HG02970 (cell line): ENCODE results near the gene MYO1C.
"Not testable (repeated sequence)": the region's sequence is repeated elsewhere in the genome, so short reads cannot be mapped to it uniquely, and the experiment has no call there.

Source experiments
- ATAC-seq: cut with Tn5 transposase; IDR thresholded peaks from one replicate; pipeline ENCODE4 v1.9.1; 2021; ENCODE audit warnings: mild to moderate bottlenecking, moderate library complexity, moderate number of reproducible peaks; ENCODE audit not compliant: unreplicated experiment, low FRiP score

MYO1C gene

GRCh38 chr17:1470071-1470754 is 22.3 kb downstream of the MYO1C start:
- ATAC-seq = no peak

GRCh38 chr17:1469231-1469852 is 23.1 kb downstream of the MYO1C start:
- ATAC-seq = no peak

DNA sequence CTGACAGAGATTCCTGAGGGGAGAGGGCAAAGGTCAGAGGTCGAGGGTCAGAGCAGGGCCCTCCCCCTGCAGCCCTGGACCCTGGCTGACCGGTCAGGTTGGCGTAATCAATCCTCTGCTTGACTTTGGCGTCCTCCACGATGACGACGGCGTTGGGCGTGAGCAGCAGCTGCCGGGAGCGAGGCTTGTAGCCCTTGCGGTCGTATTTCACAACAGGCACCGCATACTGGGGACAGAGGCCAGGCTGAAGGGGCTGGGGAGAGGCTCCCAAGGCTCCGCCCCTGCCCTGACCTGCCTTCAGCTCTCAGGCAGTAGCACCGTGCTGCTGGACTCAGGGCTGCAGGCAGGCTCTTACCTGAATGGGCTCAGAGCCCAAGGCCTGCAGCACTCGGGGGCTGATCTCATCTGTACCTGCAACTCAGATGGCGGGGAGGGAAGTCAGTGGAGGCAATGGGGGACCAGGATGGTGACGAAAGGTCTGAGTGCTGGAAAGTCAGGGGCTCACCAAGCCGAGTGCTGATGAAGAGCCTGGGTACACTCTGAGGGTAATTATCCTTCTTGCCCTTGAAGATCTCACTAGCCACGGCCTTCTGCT is 24.5 kb downstream of the MYO1C start:
- ATAC-seq = no peak

DNA sequence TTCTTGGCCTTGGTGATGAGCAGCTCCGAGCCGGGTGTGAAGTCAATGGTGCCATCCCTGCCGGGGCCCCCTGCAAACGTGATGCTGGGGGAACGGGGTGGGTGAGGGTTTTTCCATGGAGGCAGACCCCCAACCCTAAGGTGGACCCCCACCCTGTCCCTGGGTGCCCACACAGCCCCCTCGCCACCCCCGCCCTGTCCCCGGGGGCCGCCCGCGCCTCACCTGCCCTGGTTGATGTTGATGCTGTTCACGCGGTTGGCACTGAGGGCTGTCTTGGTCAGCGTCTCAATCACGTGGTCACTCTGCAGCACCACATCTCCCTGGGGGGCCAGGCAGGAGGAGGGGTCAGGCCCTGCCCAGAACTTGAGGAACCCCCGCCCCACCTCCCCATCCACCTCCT is 25.2 kb downstream of the MYO1C start:
- no peak for ATAC-seq

DNA sequence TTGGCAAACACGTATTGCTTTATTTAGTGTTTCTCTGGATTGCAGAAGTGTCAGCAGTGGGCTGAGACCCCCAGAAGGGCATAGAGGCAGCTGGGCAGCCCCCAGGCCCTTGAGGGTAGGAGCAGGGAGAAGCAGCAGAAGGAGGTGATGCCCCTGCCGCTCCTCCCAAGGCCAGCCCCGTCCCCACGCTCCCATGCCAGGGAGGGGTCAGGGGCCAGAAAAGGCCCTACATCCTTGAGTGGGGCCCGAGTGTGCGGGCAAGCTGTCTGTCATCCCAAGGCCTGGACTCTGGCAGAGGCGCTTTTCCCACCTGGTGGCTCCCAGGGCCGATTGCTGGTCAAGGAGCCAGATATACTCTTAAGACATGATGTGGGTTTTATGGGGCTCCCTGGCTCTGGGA is 28.3 kb downstream of the MYO1C start:
- no peak for ATAC-seq

- no peak for ATAC-seq
Measured at GRCh38 chr17:1462164-1463112, 30.0 kb downstream of the MYO1C start.

- ATAC-seq = no peak
Measured at GRCh38 chr17:1461198-1461944, 31.1 kb downstream of the MYO1C start.

GRCh38 chr17:1460233-1460632 is 32.3 kb downstream of the MYO1C start:
- no peak for ATAC-seq

GRCh38 chr17:1455797-1456599 is 36.5 kb downstream of the MYO1C start, which contains the start of gene CRK:
Gene CRK, minus strand, starts transcription at chr17:1456232. Its CDS starts 115 bp downstream, at chr17:1456117.
- peak; percentile 91 for ATAC-seq

- ATAC-seq = peak; percentile 28
Measured at GRCh38 chr17:1455291-1455796, 37.1 kb downstream of the MYO1C start.

GRCh38 chr17:1454541-1454940 is 37.9 kb downstream of the MYO1C start:
- no peak for ATAC-seq

DNA sequence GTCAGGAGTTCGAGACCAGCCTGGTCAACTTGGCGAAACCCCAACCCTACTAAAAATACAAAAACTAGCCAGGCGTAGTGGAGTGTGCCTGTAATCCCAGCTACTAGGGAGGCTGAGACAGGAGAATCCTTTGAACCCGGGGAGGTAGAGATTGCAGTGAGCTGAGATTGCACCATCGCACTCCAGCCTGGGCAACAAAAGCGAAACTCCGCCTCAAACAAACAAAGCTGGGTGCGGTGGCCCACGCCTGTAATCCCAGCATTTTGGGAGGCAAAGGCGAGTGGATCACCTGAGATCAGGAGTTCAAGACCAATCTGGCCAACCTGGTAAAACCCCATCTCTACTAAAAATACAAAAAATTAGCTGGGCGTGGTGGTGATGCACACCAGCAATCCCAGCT is 38.8 kb downstream of the MYO1C start:
- not testable (repeated sequence) for ATAC-seq

DNA sequence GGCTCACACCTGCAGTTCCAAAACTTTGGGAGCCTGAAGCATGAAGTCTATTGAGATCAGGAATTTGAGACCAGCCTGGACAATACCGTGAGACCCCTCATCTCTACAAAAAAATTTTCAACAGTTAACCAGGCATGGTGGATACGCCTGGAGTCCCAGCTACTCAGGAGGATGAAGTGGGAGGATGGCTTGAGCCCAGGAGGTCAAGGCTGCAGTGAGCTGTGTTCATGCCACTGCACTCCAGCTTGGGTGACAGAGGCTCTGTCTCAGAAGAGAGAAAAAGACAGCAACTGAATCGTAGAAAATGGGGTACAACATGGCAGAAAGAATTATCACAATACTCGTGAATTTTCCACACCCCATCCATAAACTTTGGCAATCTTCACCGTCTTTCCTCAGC is 39.6 kb downstream of the MYO1C start:
- ATAC-seq = no peak

DNA sequence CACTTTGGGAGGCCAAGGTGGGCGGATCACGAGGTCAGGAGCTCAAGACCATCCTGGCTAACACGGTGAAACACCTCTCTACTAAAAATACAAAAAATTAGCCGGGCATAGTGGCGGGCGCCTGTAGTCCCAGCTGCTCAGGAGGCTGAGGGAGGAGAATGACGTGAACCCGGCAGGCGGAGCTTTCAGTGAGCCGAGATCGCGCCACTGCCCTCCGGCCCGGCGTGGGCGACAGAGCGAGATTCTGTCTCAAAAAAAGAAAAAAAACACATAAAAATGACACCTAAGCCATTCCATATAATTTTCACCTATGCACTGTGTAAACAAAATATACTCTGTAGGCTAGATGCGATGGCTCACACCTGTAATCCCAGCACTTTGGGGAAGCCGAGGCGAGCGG is 42.2 kb downstream of the MYO1C start:
- not testable (repeated sequence) for ATAC-seq

GRCh38 chr17:1449412-1449967 is 43.0 kb downstream of the MYO1C start:
- no peak for ATAC-seq

DNA sequence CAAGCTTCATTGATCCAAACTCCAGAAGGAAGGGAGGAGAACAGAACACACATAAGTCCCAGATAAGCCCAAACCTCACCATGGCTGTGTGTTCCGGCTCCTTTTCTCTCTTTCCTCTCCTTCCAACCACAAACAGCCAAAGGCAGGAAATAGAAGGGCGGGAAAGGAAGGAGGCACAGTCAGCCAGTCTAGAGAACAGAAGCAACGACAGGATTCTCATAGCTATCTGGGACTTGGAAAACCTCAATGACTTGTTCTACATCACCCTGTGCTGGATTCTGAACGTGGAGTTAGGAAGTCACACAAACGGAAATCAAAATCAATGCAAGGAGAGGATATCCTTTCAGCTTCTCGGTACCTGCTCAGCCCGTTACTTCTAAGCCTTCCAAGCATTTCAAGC is 45.4 kb downstream of the MYO1C start:
- no peak for ATAC-seq

- no peak for ATAC-seq
Measured at GRCh38 chr17:1446201-1446600, 46.3 kb downstream of the MYO1C start.

GRCh38 chr17:1445695-1446094 is 46.8 kb downstream of the MYO1C start:
- ATAC-seq = not testable (repeated sequence)

- not testable (repeated sequence) for ATAC-seq
Measured at GRCh38 chr17:1442721-1443120, 49.8 kb downstream of the MYO1C start.
